Endothelial cell of umbilical vein (primary cell): Measurements from ENCODE around the gene HOXB2. TPM values are rescaled to one million over a fixed set of nuclear protein-coding genes. Genes with fewer than 3 reads are reported as not detected.

Experiments used
- BruUV-seq: library from RNA; stranded (reverse); fragments of 400-500 nt; replicated peaks from 2 replicates; lab custom pipeline; 2021; lab: Mats Ljungman, UMichigan
- CTCF ChIA-PET: fragments of 300-600, 350-600 bp; sonication (Branson Sonifier 250); formaldehyde crosslinking; loops from one replicate; lab custom pipeline; 2021; ENCODE audit warnings: antibody characterized with exemption, inconsistent platforms; lab: Charles Lee
- POLR2A ChIA-PET: fragments of 300-600, 350-600 bp; sonication (Branson Sonifier 250); formaldehyde crosslinking; loops from one replicate; lab custom pipeline; 2021; ENCODE audit warnings: antibody characterized with exemption, inconsistent platforms; lab: Charles Lee
- DNase-seq: peaks from one replicate; pipeline ENCODE4 v3.0.0-alpha.2; 2011; ENCODE audit warnings: low read depth, low spot score
- FAIRE-seq: peaks from 2 replicates; lab custom pipeline; 2011; peaks lifted over from hg19 to GRCh38; lab: Jason Lieb, UNC
- H2AFZ ChIP-seq: 2 replicates; pipeline ENCODE4 v1.6.0; 2012; ENCODE audit warnings: low read depth, low read length, control low read depth, inconsistent platforms
- H3K27ac ChIP-seq: 2 replicates; pipeline ENCODE4 v1.5.1; 2011; ENCODE audit warnings: low read depth, mild to moderate bottlenecking, control low read depth, low read length, moderate library complexity; ENCODE audit not compliant: insufficient read depth
- H3K27me3 ChIP-seq, 2 experiments: 2 replicates each; pipeline versions ENCODE4 v1.6.0 to v1.6.1; 2011; ENCODE audit warnings: low read length in 2 of 2, mixed read lengths in 1 of 2; ENCODE audit not compliant: control insufficient read depth in 2 of 2, insufficient read depth in 2 of 2
- H3K36me3 ChIP-seq, 2 experiments: 2 replicates in 1 of 2; 3 replicates in 1 of 2; pipeline ENCODE4 v1.5.1; 2011; ENCODE audit warnings: low read length in 2 of 2, mild to moderate bottlenecking in 1 of 2, moderate library complexity in 1 of 2; ENCODE audit not compliant: control insufficient read depth in 2 of 2, insufficient read depth in 2 of 2; ENCODE audit errors: extremely low read depth in 1 of 2
- H3K4me1 ChIP-seq: 3 replicates; pipeline ENCODE4 v1.5.1; 2011; ENCODE audit warnings: mild to moderate bottlenecking, low read length; ENCODE audit not compliant: control insufficient read depth, insufficient read depth; ENCODE audit errors: extremely low read depth
- H3K4me2 ChIP-seq: 2 replicates; pipeline ENCODE4 v1.6.1; 2011; ENCODE audit warnings: low read length, control low read depth, mixed read lengths; ENCODE audit not compliant: insufficient read depth
- H3K4me3 ChIP-seq, 3 experiments: fragments of 200-600 bp in 1 of 3; sonication (generic), shearing (Covaris generic) in 1 of 3; replicated peaks in 1 of 3; 2 replicates each; pipeline ENCODE4 v1.5.1; 2011 to 2016; ENCODE audit warnings: control low read depth in 3 of 3, low read length in 3 of 3, mild to moderate bottlenecking in 2 of 3, inconsistent platforms in 1 of 3, low read depth in 1 of 3, moderate library complexity in 1 of 3; ENCODE audit not compliant: insufficient read depth in 1 of 3
- H3K79me2 ChIP-seq: 2 replicates; pipeline ENCODE4 v1.6.0; 2012; ENCODE audit warnings: low read length, inconsistent platforms; ENCODE audit not compliant: control insufficient read depth, insufficient read depth
- H3K9ac ChIP-seq: replicated peaks from 2 replicates; pipeline ENCODE3; 2011; ENCODE audit warnings: low read length, control low read depth; ENCODE audit not compliant: insufficient read depth; ENCODE audit errors: extremely low read depth
- H3K9me1 ChIP-seq: replicated peaks from 3 replicates; pipeline ENCODE4 v1.6.0; 2011; ENCODE audit warnings: mild to moderate bottlenecking, low read length; ENCODE audit not compliant: control insufficient read depth, insufficient read depth; ENCODE audit errors: extremely low read depth
- H3K9me3 ChIP-seq: replicated peaks from 2 replicates; pipeline ENCODE4 v1.5.1; 2012; ENCODE audit warnings: low read length, inconsistent platforms; ENCODE audit not compliant: control insufficient read depth, insufficient read depth
- H4K20me1 ChIP-seq: replicated peaks from 2 replicates; pipeline ENCODE3; 2011; ENCODE audit warnings: mild to moderate bottlenecking, low read length; ENCODE audit not compliant: control insufficient read depth, insufficient read depth; ENCODE audit errors: extremely low read depth
- EZH2 ChIP-seq: IDR thresholded peaks from 2 replicates; pipeline ENCODE4 v1.6.1; 2012; ENCODE audit warnings: borderline replicate concordance, low read depth, mild to moderate bottlenecking, moderate library complexity, low read length, inconsistent platforms; ENCODE audit not compliant: severe bottlenecking
- FOS ChIP-seq: IDR thresholded peaks from 2 replicates; pipeline ENCODE4 v1.6.1; 2011; ENCODE audit warnings: mild to moderate bottlenecking, low read length, moderate library complexity, borderline replicate concordance; ENCODE audit not compliant: insufficient read depth
- GATA2 ChIP-seq: IDR thresholded peaks from 2 replicates; pipeline ENCODE4 v1.7.0; 2011; ENCODE audit warnings: low read depth, mild to moderate bottlenecking, moderate library complexity, mixed read lengths, low read length; ENCODE audit not compliant: insufficient read length, insufficient read depth
- JUN ChIP-seq: IDR thresholded peaks from 2 replicates; pipeline ENCODE4 v1.6.1; 2011; ENCODE audit warnings: borderline replicate concordance, low read depth; ENCODE audit not compliant: insufficient read length, insufficient read depth
- MYC ChIP-seq: IDR thresholded peaks from one replicate; pipeline ENCODE4 v1.6.1; 2011; ENCODE audit warnings: mild to moderate bottlenecking, low read depth, low read length
- POLR2A ChIP-seq: IDR thresholded peaks from 2 replicates; pipeline ENCODE4 v1.6.1; 2012; ENCODE audit warnings: low read depth, mild to moderate bottlenecking, control low read depth, low read length
- POLR2AphosphoS5 ChIP-seq: IDR thresholded peaks from 2 replicates; pipeline ENCODE4 v1.6.1; 2012; ENCODE audit warnings: low read depth, mild to moderate bottlenecking, control low read depth, low read length, moderate library complexity; ENCODE audit not compliant: insufficient read depth
- dilution Hi-C: fragments of 300-500 bp; cut with MboI; formaldehyde crosslinking; loops from one replicate; pipeline ENCODE4 v1.15.0; 2019; ENCODE audit warnings: low sequenced_read_pairs; ENCODE audit not compliant: extremely low pct_ligation_motif_present
- intact Hi-C: fragments of 100-400 bp; cut with micrococcal nuclease; formaldehyde crosslinking; loops from one replicate; pipeline ENCODE4 v1.10.0; 2022
- polyA plus RNA-seq, 4 experiments: library from polyadenylated mRNA; depleted of rRNA in 3 of 4; stranded (reverse) in 3 of 4; unstranded in 1 of 4; fragments of >200 nt; gene quantifications; 2 replicates each; pipeline versions ENCODE4 v1.2.1 to v1.2.3, GENCODE V29; 2011 to 2012; ENCODE audit warnings: missing spikeins in 1 of 4
- total RNA-seq: library from RNA; stranded (reverse); gene quantifications from 2 replicates; pipeline ENCODE4 v1.2.3, GENCODE V29; 2021
- TF ChIP-seq, protein P1 (sequence below): IDR thresholded peaks from 2 replicates; pipeline ENCODE4 v1.6.1; 2011; ENCODE audit not compliant: insufficient read depth, insufficient read length
- TF ChIP-seq, protein P2 (sequence below), 2 donors: IDR thresholded peaks; 1 replicate in 1 of 2; 2 replicates in 1 of 2; pipeline ENCODE4 v1.5.1; 2011; ENCODE audit warnings: low read length in 2 of 2, mild to moderate bottlenecking in 2 of 2, moderate library complexity in 2 of 2, control low read depth in 1 of 2, inconsistent platforms in 1 of 2, low read depth in 1 of 2; ENCODE audit not compliant: insufficient read depth in 1 of 2; ENCODE audit errors: extremely low read depth in 1 of 2

The HOXB2 gene
- total and polyA plus RNA-seq, 2 donors (not counting 3 experiments of a cell fraction or from before 2014, with no cell fraction given) = 14.1 to 23.3 TPM

DNA sequence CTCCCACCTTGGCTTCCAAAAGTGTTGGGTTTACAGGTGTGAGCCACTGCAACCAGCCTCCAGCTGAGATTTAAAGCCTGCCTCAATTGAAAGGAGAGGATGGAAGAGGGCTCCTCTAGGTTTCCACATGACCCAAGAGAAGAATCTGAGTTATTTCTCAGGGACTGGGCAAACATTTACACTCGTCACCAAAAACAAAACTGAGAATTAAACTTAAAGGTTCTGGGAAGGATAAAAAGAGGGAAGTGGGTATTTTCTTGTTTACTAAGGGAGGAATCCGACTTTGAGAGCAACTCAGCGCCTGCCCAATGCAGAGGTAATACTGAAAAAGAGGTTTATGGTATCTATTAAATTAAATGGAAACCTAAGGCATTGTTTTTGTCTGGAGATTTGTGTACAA lies 27.4 kb downstream of the HOXB2 start:
- no peak overlapping the region for H3K4me3 ChIP-seq
- dilution Hi-C loops = no loop called here
- H3K9me1 ChIP-seq = no peaks in the 10 kb centered on the region
- BruUV-seq = no TSS peak
- H3K36me3 ChIP-seq = no peaks in the 10 kb centered on the region
- no peaks in the 10 kb centered on the region for H3K79me2 ChIP-seq
- intact Hi-C loops = no loop called here
- CTCF ChIA-PET = interaction anchor here (1.4 kb wide), 1 partner anchor 16 kb away, joined by 4 read pairs; no protein-coding TSS in a partner anchor
- FAIRE-seq (no peak), DNase-seq (no peak)
- H3K4me2 ChIP-seq = no peak overlapping the region
- H3K4me1 ChIP-seq = no peaks in the 10 kb centered on the region
- H3K9me3 ChIP-seq = no peaks in the 10 kb centered on the region
- H4K20me1 ChIP-seq = no peaks in the 10 kb centered on the region
- no peak overlapping the region for H2AFZ ChIP-seq
- H3K27ac ChIP-seq = no peak overlapping the region
- peaks cover 48 to 59% of the 10 kb centered on the region in 2 experiments for H3K27me3 ChIP-seq
- TF ChIP-seq FOS (no peak), EZH2 (no peak), POLR2A (no peak), POLR2AphosphoS5 (no peak), GATA2 (no peak), MYC (no peak), JUN (no peak)
- TF ChIP-seq, protein P1, sequence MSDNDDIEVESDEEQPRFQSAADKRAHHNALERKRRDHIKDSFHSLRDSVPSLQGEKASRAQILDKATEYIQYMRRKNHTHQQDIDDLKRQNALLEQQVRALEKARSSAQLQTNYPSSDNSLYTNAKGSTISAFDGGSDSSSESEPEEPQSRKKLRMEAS = no peak
- TF ChIP-seq, protein P2, sequence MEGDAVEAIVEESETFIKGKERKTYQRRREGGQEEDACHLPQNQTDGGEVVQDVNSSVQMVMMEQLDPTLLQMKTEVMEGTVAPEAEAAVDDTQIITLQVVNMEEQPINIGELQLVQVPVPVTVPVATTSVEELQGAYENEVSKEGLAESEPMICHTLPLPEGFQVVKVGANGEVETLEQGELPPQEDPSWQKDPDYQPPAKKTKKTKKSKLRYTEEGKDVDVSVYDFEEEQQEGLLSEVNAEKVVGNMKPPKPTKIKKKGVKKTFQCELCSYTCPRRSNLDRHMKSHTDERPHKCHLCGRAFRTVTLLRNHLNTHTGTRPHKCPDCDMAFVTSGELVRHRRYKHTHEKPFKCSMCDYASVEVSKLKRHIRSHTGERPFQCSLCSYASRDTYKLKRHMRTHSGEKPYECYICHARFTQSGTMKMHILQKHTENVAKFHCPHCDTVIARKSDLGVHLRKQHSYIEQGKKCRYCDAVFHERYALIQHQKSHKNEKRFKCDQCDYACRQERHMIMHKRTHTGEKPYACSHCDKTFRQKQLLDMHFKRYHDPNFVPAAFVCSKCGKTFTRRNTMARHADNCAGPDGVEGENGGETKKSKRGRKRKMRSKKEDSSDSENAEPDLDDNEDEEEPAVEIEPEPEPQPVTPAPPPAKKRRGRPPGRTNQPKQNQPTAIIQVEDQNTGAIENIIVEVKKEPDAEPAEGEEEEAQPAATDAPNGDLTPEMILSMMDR (IDR thresholded peaks at IDR 0.05; ENCODE audit: extremely low read depth in 1 of 2, insufficient read depth in 1 of 2, low read depth in 1 of 2, low read length in 2 of 2) = no peak
- no peak overlapping the region for H3K9ac ChIP-seq
- POLR2A ChIA-PET = no interaction called here
